ENCODE measurements around the gene SARDH. TPM values are rescaled to one million over a fixed set of nuclear protein-coding genes. Genes with fewer than 3 reads are reported as not detected.

The SARDH gene
- total RNA-seq, 1 experiment from 2014 or later: 5.3 TPM

GRCh38 chr9:133737071-133737773 lies 930 bp downstream of the SARDH start:
- H2BK5ac ChIP-seq (ENCODE audit: insufficient read length, low read length): no peak overlapping the region
- peaks cover 2% of the 10 kb centered on the region for H3K23me2 ChIP-seq (ENCODE audit: insufficient read length, low read depth, low read length, poor library complexity, severe bottlenecking)
- no peak overlapping the region for H3K18ac ChIP-seq (ENCODE audit: insufficient read length, low read depth, low read length)
- H4K5ac ChIP-seq (ENCODE audit: insufficient read length, low read depth, low read length): no peak overlapping the region
- no peak overlapping the region for H2AFZ ChIP-seq (ENCODE audit: low read length)
- Mint-ChIP-seq H3K9me3 (no peaks in the 10 kb centered on the region; a peak in 1 of 5 replicates), H3K4me1 (peaks cover 10 to 39% of the 10 kb centered on the region in 2 experiments), H3K27ac (no peak overlapping the region; a peak in 1 of 7 replicates), H3K4me3 (peak overlapping the region; percentile 45 to 76; a peak in 3 of 5 replicates), H3K27me3 (ENCODE audit: low read depth) (peaks cover 3% of the 10 kb centered on the region; the same call in 1 of the 2 replicates), H3K36me3 (ENCODE audit: insufficient read depth in 1 of 3, low read depth in 3 of 3) (peaks cover 0 to 2% (median 0%) of the 10 kb centered on the region in 3 experiments; a peak in 1 of 7 replicates)
- WGBS (ENCODE audit: extremely low coverage, insufficient read length, low lambda C conversion rate): no CpG with 5 or more reads among the region's 15 CpGs
- no peak overlapping the region for H2BK15ac ChIP-seq (ENCODE audit: low read depth, low read length)
- H3K9me3 ChIP-seq (ENCODE audit: control insufficient read depth, low read depth, low read length): no peaks in the 10 kb centered on the region
- no peak overlapping the region for H3K23ac ChIP-seq (ENCODE audit: insufficient read length, low read depth, low read length)
- H3K4me2 ChIP-seq (ENCODE audit: insufficient read depth, insufficient read length, low read length): no peak overlapping the region
- no peak overlapping the region for H3T11ph ChIP-seq (ENCODE audit: low read length)
- no peak overlapping the region for H2AK5ac ChIP-seq (ENCODE audit: insufficient read length, low read length)
- no peaks in the 10 kb centered on the region for H3K27me3 ChIP-seq (ENCODE audit: insufficient read depth, low read length)
- no peak overlapping the region for H2BK12ac ChIP-seq (ENCODE audit: insufficient read length, low read depth, low read length)
- no peaks in the 10 kb centered on the region for H3K79me1 ChIP-seq (ENCODE audit: insufficient read depth, low read depth, low read length, poor library complexity, severe bottlenecking)
- no peak for TF ChIP-seq CTCF (conservative IDR thresholded peaks at IDR 0.05)
- H3K4me1 ChIP-seq (ENCODE audit: insufficient read depth, low read length): peaks cover 3% of the 10 kb centered on the region; the same call in 1 of the 2 replicates
- no peak overlapping the region for H3K14ac ChIP-seq (ENCODE audit: insufficient read depth, low read length)
- no peaks in the 10 kb centered on the region for H4K20me1 ChIP-seq (ENCODE audit: control insufficient read depth, insufficient read depth, insufficient read length)
- no peak overlapping the region for H4K91ac ChIP-seq (ENCODE audit: insufficient read length, low read depth, low read length)
- no peak overlapping the region for H2BK120ac ChIP-seq (ENCODE audit: low read depth, low read length, poor library complexity, severe bottlenecking)
- H2BK20ac ChIP-seq (ENCODE audit: low read depth, low read length, poor library complexity, severe bottlenecking): no peak overlapping the region
- H3K27ac ChIP-seq (ENCODE audit: insufficient read length, low read depth, low read length): no peak overlapping the region
- H3K4ac ChIP-seq (ENCODE audit: low read depth, low read length): no peak overlapping the region
- H3K9ac ChIP-seq (ENCODE audit: extremely low read depth, insufficient read length, low read length): no peak overlapping the region
- no peak overlapping the region for H4K8ac ChIP-seq (replicated peaks; ENCODE audit: insufficient read length, low read depth, low read length)
- DNase-seq: no peak
- no peak overlapping the region for H3K56ac ChIP-seq (ENCODE audit: insufficient read length, low read depth, low read length)
- H3K79me2 ChIP-seq (ENCODE audit: insufficient read depth, low read length): no peaks in the 10 kb centered on the region

Measured in H9 (cell line).